Heart right ventricle (tissue), 16 donors: ENCODE measurements around the gene WDR90. TPM values are rescaled to one million over a fixed set of nuclear protein-coding genes. Genes with fewer than 3 reads are reported as not detected.

ENCODE experiments used
- ATAC-seq, 8 donors: fragments of 200-7000 bp; cut with Tn5 transposase; one replicate each; pipeline ENCODE4 v1.9.1; 2020; ENCODE audit warnings: mild to moderate bottlenecking in 8 of 8, moderate library complexity in 8 of 8, moderate number of reproducible peaks in 1 of 8
- DNase-seq, 2 donors: peaks; one replicate each; pipeline ENCODE4 v3.0.0-alpha.2; 2020
- H3K27ac ChIP-seq, 10 donors: fragments of 200-600 bp; sonication (generic) in 2 of 10; one replicate each; pipeline versions ENCODE4 v1.5.0 to v1.8.0; 2020 to 2022; ENCODE audit warnings: mild to moderate bottlenecking in 3 of 10
- H3K27me3 ChIP-seq, 7 donors: fragments of 200-600 bp; one replicate each; pipeline ENCODE4 v1.8.0; 2021 to 2022; ENCODE audit warnings: mild to moderate bottlenecking in 2 of 7
- H3K36me3 ChIP-seq, 9 donors: fragments of 200-600 bp; sonication (generic) in 1 of 9; one replicate each; pipeline versions ENCODE4 v1.5.0 to v1.8.0; 2020 to 2022; ENCODE audit warnings: mild to moderate bottlenecking in 2 of 9
- H3K4me1 ChIP-seq, 9 donors: fragments of 200-600 bp; sonication (generic) in 1 of 9; one replicate each; pipeline versions ENCODE4 v1.5.0 to v1.8.0; 2020 to 2022; ENCODE audit warnings: mild to moderate bottlenecking in 4 of 9
- H3K4me3 ChIP-seq, 10 donors: fragments of 200-600 bp; sonication (generic) in 2 of 10; one replicate each; pipeline versions ENCODE4 v1.5.0 to v1.8.0; 2020 to 2022; ENCODE audit warnings: mild to moderate bottlenecking in 7 of 10, moderate library complexity in 2 of 10
- H3K9me3 ChIP-seq, 11 donors: fragments of 200-600 bp in 10 of 11; sonication (generic) in 2 of 11; one replicate each; pipeline versions ENCODE4 v1.5.0 to v1.8.0; 2013 to 2022; ENCODE audit warnings: mild to moderate bottlenecking in 2 of 11, control low read depth in 1 of 11, moderate library complexity in 1 of 11
- CTCF ChIP-seq, 9 donors: fragments of 200-600 bp; sonication (generic) in 2 of 9; IDR thresholded peaks; one replicate each; pipeline versions ENCODE4 v1.5.0 to v1.8.0; 2021 to 2022; ENCODE audit warnings: antibody characterized with exemption in 9 of 9, mild to moderate bottlenecking in 5 of 9, moderate library complexity in 1 of 9
- WGBS, 2 donors: extraction: QIAGEN DNeasy Blood & Tissue Kit; methylation state at CpG; one replicate each; pipeline ENCODE4 v1.1.7; 2013; ENCODE audit warnings: inconsistent platforms in 1 of 2; 5-methylcytosine and 5-hydroxymethylcytosine counted together
- intact Hi-C, 10 donors: fragments of 100-400 bp; cut with DNase I; formaldehyde crosslinking; loops; one replicate each; pipeline versions ENCODE4 v1.11.1 to v1.14.2; 2022
- polyA plus RNA-seq, 2 donors: library from polyadenylated mRNA; stranded (reverse); fragments of 200-250 nt; gene quantifications; one replicate each; pipeline ENCODE4 v1.2.3, GENCODE V29; 2013
- total RNA-seq, 10 donors: library from RNA; stranded (reverse); fragmentation: NEBNext Ultra II Directional in 3 of 10; extraction: Animal tissue kit (Norgen Biotek cat#: 25700) in 3 of 10; gene quantifications; one replicate each; pipeline versions ENCODE4 v1.2.1 to v1.2.4, GENCODE V29; 2021 to 2023
- donor health status: Arrhythmogenic right ventricular cardiomyopathy.
- donor health status: ischemic (EF 13 %, LVEDD 7.1; RV severe dilation, severe dysfunction).
- donor health status: healthy with polysubstance abuse.
- donor health status: DM: no; HTN: yes; CAD: no.
- donor health status: DM: no; HTN: no; CAD: no.
- donor health status: ischemic (EF 25% LVEDD 6.9; RV normal size, moderate dysfunction).
- donor health status: ischemic (EF 25% LVEDD 5.7; RV mildly dilated, moderate dysfunction).
- donor health status: healthy.
- donor health status: DM: yes; HTN: yes; CAD: no.
- donor health status: Ischemic cardiomyopathy.
- donor health status: ischemic (EF 35%, LVEDD 5.7; RV mildly dilated, moderate dysfunction).
- donor health status: nonischemic (EF 11% LVEDD 7.7; RV severe dilation, severe dysfunction).
- donor health status: DM: yes; HTN: yes; CAD: no.
- donor health status: PGD.
- donor health status: ischemic (EF 29% LVEDD 5.4; RV normal size, mild dysfunction).
- donor health status: nonischemic (EF 23%, LVEDD 6.1; RV moderate dilation, normal function).

Gene WDR90
- total and polyA plus RNA-seq, 12 donors = 7.1 to 23.8 (median 9.9) TPM

- 87 to 89% methylated on average over 22 of the region's 22 CpGs for WGBS, 2 donors
- no peak overlapping the region for H3K27ac ChIP-seq
Observed at GRCh38 chr16:651844-652243, 2.7 kb downstream of the WDR90 start.

GRCh38 chr16:652454-653305 lies 3.5 kb downstream of the WDR90 start:
- H3K4me3 ChIP-seq = no peak overlapping the region
- no peaks in the 10 kb centered on the region for H3K9me3 ChIP-seq
- DNase-seq = no peak
- intact Hi-C loops = loop anchor here in 1 of 10 donors (10.0 kb wide), 1 partner anchor 68 kb away; no protein-coding TSS in a partner anchor
- no peak for ATAC-seq
- H3K4me1 ChIP-seq = peaks cover 14 to 25% (median 21%) of the 10 kb centered on the region in 9 donors
- peaks cover 0 to 43% (median 0%) of the 10 kb centered on the region in 9 donors for H3K36me3 ChIP-seq
- WGBS, 2 donors = 86 to 87% methylated on average over 28 of the region's 28 CpGs
- no peak for TF ChIP-seq CTCF (IDR thresholded peaks at IDR 0.05)
- H3K27me3 ChIP-seq = no peaks in the 10 kb centered on the region
- H3K27ac ChIP-seq = no peak overlapping the region

More at GRCh38 chr16:651844-652243, 2.7 kb downstream of the WDR90 start:
- Histone ChIP-seq H3K4me1 (peaks cover 21 to 33% (median 30%) of the 10 kb centered on the region in 9 donors), H3K27me3 (no peaks in the 10 kb centered on the region), H3K36me3 (peaks cover 0 to 35% (median 0%) of the 10 kb centered on the region in 9 donors), H3K9me3 (no peaks in the 10 kb centered on the region), H3K4me3 (no peak overlapping the region)
- ATAC-seq = no peak
- no peak for DNase-seq
- intact Hi-C loops = loop anchor here in 1 of 10 donors (10.0 kb wide), 1 partner anchor 67 kb away; no protein-coding TSS in a partner anchor
- no peak for TF ChIP-seq CTCF (IDR thresholded peaks at IDR 0.05)

- Histone ChIP-seq H3K27me3 (no peaks in the 10 kb centered on the region), H3K36me3 (peaks cover 0 to 57% (median 0%) of the 10 kb centered on the region in 9 donors), H3K9me3 (no peaks in the 10 kb centered on the region), H3K4me1 (peaks cover 5 to 11% (median 9%) of the 10 kb centered on the region in 9 donors), H3K4me3 (no peak overlapping the region), H3K27ac (no peak overlapping the region)
- DNase-seq (no peak), ATAC-seq (no peak)
- no peak for TF ChIP-seq CTCF (IDR thresholded peaks at IDR 0.05)
- WGBS, 2 donors = 91 to 97% methylated on average over 12 of the region's 12 CpGs
- intact Hi-C loops = loop anchor here in 1 of 10 donors (10.0 kb wide), 1 partner anchor 69 kb away; no protein-coding TSS in a partner anchor
Observed at GRCh38 chr16:654034-654433, 4.9 kb downstream of the WDR90 start.

- 92 to 94% methylated on average over 22 of the region's 22 CpGs for WGBS, 2 donors
- Histone ChIP-seq H3K27ac (no peak overlapping the region), H3K4me1 (peaks cover 0 to 16% (median 12%) of the 10 kb centered on the region in 9 donors), H3K4me3 (no peak overlapping the region), H3K27me3 (no peaks in the 10 kb centered on the region), H3K9me3 (no peaks in the 10 kb centered on the region), H3K36me3 (peaks cover 0 to 51% (median 0%) of the 10 kb centered on the region in 9 donors)
- no peak for TF ChIP-seq CTCF (IDR thresholded peaks at IDR 0.05)
- DNase-seq (no peak), ATAC-seq (no peak)
- intact Hi-C loops = loop anchor here in 2 of 10 donors (5.0 to 10.0 kb wide), 2 partner anchors 73 to 80 kb away; no protein-coding TSS in a partner anchor
Observed at GRCh38 chr16:657487-657886, 8.3 kb downstream of the WDR90 start.
